ENCODE data around the gene OPCML.

OPCML gene

DNA sequence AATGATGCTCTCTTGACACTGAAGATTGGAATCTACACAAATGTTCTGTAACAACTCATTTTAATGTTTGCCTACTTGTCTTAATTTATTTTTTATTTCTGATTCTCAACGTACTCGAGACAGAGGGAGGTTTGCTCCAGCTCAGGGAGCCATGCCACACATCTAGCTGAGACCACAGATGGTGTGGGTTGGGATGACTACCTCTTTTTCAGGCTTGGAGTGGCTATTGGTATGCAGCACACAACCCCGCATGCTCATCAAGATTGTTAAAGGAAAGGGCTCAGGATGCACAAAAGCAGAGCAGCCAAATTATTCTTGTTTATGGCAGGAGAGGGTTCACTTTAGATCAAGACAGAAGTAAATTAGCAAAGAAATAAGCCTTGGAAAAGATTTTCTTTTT, 424.5 kb downstream of the OPCML start:
- FAIRE-seq: no peak

- no peak for FAIRE-seq
Measured at GRCh38 chr11:133107136-133107535, 425.2 kb downstream of the OPCML start.

GRCh38 chr11:133106417-133106816, 425.9 kb downstream of the OPCML start:
- FAIRE-seq: no peak

DNA sequence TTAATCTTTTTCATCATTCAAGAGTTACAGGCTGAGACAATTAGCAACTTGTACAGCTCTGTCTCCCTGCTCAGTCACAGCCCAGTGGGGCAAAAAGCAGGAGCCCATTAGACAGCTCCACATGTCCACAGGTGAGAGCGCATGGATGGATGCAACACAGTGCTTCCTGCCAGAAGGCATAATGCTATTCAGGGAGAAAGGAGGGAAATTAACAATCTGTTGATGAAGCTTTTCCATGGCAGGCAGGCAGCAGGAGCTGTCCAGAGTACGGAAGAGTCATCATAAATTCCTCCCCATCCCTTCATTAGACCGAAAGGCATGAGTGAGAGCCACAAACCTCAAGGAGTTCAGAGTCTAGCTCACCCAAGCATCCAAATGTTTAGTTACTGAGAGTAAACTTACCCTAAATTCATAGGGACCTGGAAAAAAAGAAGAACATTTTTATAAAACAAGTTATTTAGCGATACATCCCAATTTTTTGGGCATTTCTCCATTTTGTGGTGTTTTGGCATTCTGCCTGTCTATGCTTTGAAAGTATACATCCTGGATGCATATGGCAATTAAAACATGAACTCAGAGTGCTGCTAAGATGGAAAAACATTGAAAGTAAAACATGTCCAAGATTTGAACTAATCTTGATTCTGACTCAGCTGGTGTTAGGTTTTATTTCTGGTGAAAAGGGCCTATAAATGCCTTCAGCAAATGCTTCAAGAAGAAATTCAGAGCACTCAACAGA, 428.1 kb downstream of the OPCML start:
- no peak for FAIRE-seq

DNA sequence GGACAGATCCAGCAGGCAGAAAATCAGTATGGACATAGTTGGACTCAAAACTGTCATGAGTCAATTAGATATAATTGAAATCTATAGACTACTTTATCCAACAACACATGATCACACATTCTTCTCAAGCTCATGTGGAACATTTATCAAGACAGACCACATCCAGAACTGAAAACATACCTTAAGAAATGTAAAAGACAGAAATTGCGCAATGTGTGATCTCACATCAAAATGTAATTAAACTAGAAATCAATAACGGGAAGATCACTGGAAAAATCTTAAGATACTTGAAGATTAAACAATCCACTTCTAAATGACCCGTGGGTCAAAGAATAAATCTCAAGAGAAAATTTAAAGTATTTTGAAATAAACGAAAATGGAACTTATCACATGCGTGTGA, 435.3 kb downstream of the OPCML start:
- FAIRE-seq: no peak

DNA sequence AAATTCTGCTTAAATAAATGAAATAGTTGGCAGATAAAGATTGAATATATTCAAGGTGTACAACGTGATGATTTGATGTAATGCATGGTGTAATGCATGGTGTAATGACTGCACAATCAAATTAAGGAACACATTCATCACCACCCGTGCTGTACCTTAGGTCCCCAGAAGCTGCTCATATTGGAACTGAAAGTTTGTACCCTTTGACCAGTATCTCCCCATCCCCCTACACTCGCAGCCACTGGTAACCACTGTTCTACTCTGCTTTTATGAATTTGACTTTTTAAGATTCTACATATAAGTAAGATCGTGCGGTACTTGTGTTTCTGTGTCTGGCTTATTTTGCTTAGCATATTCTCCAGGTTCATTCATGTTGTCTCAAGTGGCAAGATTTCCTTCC, 445.8 kb downstream of the OPCML start:
- no peak for FAIRE-seq

DNA sequence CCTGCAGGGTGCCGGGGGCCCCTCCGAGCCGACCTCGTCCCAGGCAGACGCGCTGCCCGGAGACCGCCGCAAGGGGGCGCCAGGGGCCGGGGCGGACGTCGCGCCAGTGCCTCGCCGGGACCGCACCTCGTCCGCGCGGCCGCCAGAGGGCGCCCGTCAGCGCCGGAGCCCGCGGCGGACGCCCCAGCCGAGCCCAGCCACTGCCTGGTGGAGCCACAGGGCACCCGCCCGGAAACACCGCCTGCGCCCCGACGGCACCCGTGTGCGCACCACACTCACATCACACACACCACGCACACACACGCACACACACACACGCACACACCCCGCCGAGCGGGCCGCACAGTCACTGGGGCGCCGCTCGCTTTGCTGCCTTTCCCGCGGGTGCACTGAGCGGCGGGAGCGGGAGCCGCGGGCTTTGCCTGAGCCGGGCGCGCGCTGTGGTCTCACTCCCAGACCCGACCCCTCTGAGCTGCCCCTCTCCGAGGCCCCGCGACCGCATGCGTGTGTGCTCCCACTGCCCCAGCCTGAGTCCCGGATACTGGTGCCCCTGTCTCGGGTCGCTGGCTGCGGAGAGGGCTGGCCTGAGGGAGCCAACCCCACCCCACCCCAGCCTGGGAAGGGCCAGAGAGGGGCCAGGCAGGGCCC, 449.3 kb downstream of the OPCML start:
- FAIRE-seq: no peak

DNA sequence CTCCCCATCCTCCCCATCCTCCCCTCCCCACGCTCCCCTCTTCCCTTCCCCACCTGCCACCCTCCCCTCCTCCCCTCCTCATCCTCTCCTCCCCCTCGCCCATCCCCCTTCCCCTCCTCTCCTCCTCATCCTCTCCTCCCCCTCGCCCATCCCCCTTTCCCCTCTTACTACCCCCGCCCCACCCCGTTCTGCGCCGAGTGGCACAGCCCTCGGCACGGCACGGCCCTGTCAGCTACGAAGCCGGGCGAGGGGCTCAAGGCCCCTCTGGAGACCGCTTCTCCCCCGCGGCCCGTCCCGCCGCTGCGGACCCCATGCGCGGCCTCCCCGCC, 449.9 kb downstream of the OPCML start:
- no peak for FAIRE-seq

DNA sequence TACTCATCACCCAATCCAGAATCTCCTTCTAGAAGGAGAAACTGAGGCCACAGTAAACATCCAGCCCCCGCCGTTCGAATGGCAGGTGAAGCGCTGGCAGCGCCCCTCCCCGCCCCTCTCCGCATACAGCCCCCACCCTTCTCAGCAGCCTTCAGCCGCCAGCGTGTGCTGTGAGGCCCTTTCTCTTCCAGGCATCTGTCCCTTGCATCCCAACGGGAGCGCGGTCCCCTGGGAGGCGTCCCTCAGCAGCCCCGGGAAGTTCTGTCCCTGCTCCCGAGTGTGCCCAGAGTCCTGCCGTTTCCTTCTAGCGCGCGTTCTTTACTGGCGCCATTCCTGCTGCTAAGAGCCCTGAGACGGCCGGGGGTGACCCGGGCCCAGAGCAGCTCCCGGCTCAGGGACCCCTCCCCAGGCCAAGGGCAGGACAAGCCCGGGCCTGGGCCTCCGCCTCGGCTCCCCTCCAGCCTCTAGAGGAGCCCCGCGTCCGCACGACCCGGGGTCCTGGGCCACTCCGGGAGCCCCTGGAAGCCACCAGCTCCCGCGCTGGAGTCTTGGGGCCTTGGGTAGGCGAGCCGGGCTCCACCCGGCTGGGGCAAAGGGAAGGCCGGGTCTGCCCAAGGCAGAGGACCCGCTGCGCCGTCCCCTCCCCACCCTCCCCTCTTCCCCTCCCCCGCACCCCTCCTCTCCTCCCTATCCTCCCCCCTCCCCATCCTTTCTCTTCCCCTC, 450.4 kb downstream of the OPCML start:
- FAIRE-seq: no peak

DNA sequence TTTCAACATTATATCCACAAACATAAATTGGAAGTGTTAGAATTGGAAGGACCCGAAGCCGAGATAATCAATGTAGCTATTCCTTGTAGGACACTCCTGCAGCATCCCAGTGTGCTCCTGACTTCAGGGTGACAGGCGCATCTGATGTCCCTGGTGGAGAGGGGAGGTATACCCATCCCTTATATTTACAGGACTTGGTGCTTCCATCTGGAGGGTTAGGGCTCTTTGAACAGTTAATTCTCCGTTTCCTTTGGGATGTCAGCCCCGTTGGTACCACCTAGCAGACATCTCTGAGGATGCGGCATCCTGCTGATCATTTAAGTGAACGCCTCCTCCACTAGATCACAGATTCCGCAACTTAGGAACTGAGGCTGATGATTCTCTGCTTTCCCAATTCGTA, 451.3 kb downstream of the OPCML start:
- FAIRE-seq: no peak

DNA sequence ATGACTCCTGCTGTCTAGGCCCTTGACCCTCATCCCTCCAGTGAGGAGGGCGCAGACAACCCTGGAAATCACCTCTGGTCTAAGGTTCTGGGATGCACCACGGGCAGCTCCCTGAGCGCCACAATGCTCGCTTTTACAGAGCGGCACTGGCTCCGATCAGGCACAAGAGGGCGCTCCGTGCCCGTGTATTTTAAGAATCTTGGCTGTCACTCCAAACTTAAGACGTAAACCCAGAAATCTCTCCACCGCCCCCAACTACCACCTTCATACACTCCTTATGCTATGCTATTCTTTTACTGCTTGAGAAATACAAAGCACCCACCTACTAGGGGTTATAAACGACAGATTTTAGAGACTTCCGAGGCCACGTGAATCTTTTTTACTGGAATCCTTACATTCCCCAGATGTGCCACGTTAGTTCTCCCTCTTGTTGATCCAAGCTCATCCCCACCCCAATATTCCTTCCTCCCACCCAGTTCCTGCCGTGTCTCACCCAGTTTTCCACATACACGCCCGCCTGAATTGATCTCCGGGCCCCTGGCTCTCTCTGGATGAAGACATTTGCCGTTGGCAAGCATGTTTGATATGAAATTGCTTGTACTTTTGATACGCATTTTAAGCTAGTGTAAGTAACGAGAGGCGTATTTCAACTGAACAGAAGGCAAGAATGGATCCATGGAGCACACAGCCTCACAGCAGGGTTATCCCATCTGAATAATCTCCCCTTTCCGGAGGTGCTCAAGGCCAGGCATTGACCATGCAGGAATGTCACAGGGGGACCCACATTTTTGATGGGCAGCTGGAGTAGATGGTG, 453.5 kb downstream of the OPCML start:
- FAIRE-seq: no peak

- no peak for FAIRE-seq
Measured at GRCh38 chr11:133078012-133078411, 454.3 kb downstream of the OPCML start.

- no peak for FAIRE-seq
Measured at GRCh38 chr11:133075351-133075750, 456.9 kb downstream of the OPCML start.

DNA sequence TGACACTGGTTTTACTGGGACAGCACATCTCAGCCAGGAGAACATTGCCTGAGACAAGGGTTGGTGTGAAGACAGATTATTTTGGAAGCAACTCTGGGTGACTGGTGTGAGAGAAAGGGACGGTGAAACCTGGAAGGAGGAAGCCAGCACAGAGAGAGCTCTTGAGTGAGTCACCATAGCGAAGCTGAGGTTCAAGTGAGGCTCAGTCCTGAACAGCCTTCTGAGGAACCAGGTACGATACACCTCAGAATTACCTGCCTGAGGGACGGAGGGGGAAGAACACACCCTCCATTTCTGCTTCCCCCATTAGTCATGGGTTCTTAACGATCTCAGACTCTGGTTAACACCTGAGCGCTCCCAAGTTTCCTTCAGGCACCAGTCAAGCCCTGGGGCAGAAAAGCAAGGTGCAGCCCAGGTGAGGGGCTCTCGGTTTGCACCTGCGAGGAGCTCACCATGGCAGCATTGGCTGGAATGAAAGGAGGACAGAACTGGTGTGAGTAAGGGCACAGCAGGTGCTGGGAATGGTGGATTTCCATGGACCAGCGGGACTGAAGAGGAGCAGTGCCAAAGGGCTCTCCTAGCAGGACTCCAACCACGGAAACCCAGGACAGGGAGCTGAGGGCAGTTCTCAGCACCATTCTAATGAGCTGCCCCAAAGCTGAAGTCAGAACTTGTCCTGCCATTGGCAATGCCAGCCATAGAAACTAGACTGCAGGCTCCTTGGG, 459.3 kb downstream of the OPCML start:
- no peak for FAIRE-seq

- no peak for FAIRE-seq
Measured at GRCh38 chr11:133072378-133072777, 459.9 kb downstream of the OPCML start.

- no peak for FAIRE-seq
Measured at GRCh38 chr11:133070791-133071190, 461.5 kb downstream of the OPCML start.

GRCh38 chr11:133070021-133070713, 462.1 kb downstream of the OPCML start:
- no peak for FAIRE-seq

GRCh38 chr11:133065847-133066485, 466.3 kb downstream of the OPCML start:
- FAIRE-seq: no peak

- no peak for FAIRE-seq
Measured at GRCh38 chr11:133064961-133065360, 467.3 kb downstream of the OPCML start.

DNA sequence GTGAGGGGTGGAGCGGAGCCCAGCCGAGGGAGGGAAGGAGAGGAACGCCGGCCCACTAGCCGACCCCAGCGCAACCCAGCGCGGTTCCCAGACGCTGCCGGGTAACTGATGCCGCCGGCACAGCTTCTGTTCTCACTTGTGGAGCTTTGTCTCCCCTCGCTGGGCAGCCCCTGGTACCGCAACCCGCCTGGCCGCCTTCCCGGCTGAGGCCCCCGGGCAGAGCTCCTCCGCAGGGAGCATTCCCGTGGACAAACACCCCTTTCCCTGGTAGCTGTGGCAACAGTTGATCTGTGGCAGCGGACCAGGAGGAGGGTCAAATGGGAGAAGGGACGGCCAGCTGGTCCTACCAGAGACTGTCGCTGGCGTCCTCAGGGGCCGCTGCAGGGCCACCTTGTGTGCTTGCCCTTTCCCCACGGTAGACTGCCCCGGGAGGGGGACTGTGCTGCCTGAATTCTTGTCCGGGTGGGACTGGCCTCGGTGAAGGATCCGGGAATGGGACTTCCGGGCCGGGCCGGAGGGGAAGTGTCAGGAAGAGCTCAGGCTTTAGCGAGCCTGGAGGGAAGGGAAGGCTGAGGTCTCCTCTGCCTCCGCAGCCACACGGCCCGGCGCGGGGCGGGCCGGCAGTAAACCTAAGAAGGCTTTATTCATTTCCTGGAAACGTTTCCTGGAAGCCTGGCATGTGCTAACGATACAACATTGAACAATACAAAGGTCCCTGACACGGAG, 468.0 kb downstream of the OPCML start:
- FAIRE-seq: no peak

DNA sequence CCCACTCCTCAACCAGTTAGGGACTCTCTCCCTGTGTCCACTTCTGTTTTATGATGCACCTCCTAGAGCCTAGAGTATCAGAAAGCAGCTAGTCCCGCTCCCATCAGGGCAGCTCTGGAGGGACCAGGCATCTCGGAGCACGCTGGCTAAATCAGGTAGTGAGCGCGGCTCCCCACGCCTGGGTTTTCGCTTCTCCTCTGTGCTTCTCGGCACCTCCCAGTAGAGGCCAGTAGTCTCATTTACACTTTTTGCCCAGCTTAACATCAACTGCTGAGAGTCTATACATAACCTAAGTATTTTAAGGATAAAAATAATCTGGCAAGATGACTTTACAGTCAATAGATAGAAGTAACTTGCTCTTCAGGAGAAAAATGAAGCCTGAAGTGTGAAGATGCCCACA, 473.8 kb downstream of the OPCML start:
- no peak for FAIRE-seq

Measured in TTC549 (cell line).